ENCODE results near the gene TMEM235.
A peak's percentile ranks its signal among the peaks of the same experiment; 100 is the strongest.
"Not testable (repeated sequence)": the region's sequence is repeated elsewhere in the genome, so short reads cannot be mapped to it uniquely, and the experiment has no call there.

The TMEM235 gene

DNA sequence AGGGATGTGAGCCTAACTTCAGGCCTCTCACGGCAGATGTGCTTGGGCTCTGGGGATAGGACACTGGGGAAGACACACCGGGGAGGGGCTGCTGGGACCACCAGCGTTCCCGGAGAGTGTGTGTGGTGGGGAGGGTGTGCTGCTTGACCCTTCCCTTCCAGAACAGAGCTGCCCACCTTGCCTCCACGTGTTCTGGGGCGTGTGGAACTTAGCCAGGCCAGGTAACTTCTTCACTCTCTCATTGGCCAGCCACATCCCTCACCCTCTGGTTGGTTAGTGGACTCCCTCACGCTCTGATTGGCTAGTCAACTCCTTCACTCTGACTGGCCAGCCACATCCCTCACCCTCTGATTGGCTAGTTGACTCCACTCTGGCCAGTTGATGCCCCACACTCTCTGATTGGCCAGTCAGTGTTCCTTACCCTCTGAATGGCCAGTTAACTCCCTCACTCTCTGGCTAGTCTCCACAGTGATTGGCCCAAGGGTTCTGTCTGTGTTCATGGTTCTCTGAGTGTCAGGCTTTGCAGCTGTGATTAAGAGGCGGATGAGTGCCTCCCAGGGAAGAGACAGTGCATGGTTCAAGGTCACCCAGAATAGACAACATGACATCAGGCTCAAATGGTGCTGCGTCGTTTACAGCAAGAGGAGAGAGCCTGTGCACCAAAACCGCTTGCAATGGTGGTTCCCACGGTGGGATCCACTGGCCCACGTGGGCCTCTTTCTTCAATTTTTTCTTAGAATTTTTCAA lies 10.0 kb downstream of the TMEM235 start:
- Mint-ChIP-seq H3K9me3 (no peaks in the 10 kb centered on the region), H3K4me3 (no peak overlapping the region), H3K4me1 (peaks cover 18% of the 10 kb centered on the region), H3K27me3 (no peaks in the 10 kb centered on the region), H3K27ac (peak overlapping the region in 1 of 2 donors; percentile 64)
- DNase-seq (no peak), ATAC-seq (peak; percentile 33)

DNA sequence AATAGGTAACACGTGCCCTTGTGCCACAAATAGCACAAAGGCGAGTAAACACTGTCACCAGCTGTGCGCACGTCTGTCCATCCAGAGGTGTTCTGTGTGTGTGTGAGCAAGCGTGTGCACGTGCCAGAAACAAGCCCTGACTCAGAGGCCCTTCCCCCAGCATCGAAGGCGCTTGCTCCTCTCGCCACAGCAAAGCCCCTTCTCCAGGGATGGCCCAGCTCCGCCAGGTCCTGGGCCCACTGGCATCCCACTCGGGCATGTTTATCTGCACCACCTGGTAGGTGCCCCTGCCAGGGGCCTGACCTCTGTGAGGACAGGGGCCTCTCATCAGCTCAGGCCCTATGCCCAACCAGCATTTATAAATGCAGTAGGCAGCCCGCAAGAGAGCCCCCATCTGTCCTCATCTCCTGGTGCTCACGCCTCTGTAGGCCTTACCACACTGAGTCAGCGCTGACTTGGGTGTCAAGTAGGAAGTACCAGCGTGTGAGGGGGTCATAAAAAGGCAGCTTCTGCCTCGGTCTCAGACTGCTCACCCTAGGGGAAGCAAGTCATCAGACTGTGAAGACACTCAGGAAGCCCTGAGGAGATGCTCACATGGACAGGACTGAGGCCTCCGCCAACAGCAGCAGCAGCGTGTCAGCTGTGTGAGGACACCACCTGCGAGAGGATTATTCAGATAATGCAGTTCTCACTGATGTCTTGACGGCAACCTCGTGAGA lies 10.8 kb downstream of the TMEM235 start:
- Mint-ChIP-seq H3K27ac (no peak overlapping the region), H3K9me3 (no peaks in the 10 kb centered on the region), H3K4me1 (peaks cover 18% of the 10 kb centered on the region), H3K27me3 (no peaks in the 10 kb centered on the region), H3K4me3 (no peak overlapping the region)
- ATAC-seq: peak; percentile 62
- no peak for DNase-seq

DNA sequence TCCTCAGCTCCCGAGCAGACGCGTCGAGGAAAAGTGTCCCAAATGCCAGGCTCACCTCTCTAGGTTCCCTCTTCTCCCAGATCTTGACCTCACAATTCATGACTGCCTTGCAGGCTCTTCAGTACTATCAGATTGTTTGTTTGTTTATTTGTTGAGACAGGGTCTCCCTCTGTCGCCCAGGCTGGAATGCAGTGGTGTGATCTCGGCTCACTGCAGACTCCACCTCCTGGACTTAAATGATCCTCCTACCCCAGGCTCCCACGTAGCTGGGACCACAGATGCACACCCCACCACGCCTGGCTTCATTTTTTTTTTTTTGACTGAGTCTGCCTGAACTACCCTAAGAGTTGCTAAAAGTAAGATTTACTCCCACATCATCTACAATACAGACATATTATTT lies 15.9 kb downstream of the TMEM235 start:
- DNase-seq: no peak
- ATAC-seq: no peak
- Mint-ChIP-seq H3K4me3 (no peak overlapping the region), H3K27ac (no peak overlapping the region), H3K4me1 (peaks cover 38% of the 10 kb centered on the region), H3K9me3 (no peaks in the 10 kb centered on the region), H3K27me3 (no peaks in the 10 kb centered on the region)

DNA sequence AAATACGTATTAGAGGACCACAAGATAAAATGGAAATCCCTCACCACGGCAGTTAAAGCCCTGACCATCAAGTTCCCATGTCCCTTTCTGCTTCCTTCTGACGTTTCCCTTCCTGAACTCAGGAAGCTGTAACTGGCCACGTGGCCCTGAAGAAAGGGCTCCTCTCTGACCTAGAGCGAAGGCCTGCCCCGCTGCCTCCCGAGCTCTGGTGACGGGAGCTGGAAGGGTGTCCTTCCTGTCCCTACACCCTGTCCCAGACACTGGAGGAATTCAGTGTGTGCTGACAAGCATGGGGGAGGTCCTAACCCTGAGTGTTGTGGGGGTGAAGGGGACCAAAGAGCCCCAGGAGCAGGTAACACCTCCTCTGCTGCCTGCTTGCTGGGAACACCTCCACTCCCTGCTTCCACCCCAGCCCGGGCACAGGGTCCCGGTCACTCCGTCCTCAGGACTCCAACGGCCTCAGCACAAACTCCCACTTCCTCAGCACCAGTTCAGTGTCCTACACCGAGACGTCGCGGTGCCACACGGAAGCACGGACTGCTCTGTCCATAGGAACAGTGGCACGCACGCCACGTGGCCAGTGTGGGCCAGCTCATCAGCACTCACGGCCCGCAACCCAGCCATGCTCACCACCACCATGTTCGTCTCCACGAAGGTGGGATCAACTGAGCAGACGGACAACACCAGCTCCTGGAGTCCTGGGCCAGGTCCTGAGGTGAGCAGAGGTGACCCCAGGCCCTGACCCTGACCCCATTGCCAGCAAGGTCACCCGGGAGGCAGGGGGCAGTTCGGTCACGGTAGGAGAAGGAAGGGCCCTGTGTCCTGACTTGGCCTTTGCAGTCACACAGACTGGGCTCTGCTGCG lies 16.9 kb downstream of the TMEM235 start:
- DNase-seq: no peak
- Mint-ChIP-seq H3K27ac (no peak overlapping the region), H3K27me3 (no peaks in the 10 kb centered on the region), H3K4me1 (peaks cover 38% of the 10 kb centered on the region), H3K4me3 (no peak overlapping the region), H3K9me3 (no peaks in the 10 kb centered on the region)
- no peak for ATAC-seq

DNA sequence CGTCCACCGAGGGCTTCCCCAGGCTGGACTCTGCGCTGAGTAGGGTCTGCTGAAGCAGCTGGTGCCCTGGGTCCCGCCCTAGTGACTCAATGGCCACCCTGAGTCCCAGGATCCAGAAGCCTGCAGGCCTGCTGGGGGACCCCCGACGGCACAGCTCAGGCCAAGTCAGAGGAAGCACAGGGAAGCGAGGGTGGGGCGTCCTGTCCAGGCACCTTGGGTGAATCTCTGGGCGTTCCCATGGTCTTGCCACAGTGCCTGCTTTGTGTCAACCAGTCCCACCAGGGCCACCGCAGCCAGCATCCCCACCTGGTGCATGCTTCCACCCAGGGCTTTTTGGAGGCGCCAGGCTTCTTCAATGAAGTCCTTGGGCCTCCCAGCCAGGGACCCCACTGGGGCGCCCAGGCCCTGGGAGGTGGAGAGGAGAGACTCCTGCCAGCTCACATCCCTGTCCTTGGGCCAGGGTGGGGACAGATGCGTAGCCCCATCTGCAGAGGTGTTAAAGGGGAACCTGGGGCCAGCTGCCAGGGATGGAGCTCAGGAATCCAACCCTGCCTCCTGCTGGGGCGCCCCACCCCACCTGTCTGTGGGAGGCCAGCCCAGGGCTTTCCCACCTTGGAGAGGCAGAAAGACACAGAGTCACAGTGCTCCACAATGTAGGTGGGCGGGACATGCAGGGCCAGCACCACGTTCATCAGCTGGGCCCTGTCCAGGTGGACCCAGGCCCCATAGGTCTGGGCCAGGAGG lies 17.8 kb downstream of the TMEM235 start:
- Mint-ChIP-seq H3K27ac (peak overlapping the region in 1 of 2 donors; percentile 78), H3K4me3 (no peak overlapping the region), H3K4me1 (peaks cover 46% of the 10 kb centered on the region), H3K27me3 (no peaks in the 10 kb centered on the region), H3K9me3 (no peaks in the 10 kb centered on the region)
- DNase-seq: no peak
- ATAC-seq: no peak

DNA sequence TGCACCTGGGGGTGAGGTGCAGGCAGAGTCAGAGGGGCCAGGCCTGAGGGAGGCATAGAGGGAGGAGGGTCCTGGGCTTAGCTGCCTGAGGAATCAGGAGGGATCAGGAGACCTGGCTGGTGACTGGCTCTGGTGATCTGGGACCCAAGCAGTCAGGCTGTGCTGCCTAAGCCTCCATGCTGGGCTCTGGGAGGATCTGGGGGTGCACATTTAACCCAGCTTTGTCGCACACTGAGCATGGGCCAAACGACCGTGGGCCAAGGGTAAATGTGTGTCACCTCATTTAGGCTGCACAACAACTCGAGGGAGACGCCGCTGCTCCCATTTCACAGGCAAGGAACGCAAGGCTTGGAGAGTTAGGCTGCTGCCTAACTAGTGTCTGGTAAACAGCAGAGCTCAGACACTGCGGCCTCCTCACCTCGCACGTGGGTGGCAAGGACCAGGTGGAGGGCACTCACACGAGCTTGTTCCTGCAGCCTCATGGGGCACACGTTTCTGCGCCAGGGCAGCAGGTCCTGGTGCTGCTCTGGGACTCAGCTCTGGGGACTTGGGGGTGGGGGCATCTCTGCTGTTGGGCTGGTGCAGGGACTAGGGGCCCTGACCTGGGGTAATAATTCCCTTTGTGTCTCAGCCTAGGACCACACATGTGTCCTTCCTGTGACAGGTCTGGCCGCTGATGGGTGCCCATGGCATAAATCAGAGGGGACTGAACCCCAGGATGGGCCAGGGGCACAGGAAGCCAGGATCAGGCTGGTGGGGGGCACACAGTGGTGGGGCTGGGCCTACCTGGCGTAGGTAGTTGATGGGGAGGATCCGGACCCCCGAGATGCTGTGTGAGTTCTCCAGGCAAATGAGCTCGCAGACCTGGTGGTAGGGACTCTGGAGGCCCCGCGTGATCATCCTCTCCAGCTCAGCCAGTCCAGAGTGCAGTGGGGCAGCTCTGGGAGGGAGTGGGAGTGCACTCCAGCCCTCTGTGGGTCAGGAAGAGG lies 18.7 kb downstream of the TMEM235 start:
- no peak overlapping the region for H3K4me3 Mint-ChIP-seq
- ATAC-seq: no peak
- peak overlapping the region in 1 of 2 donors; percentile 78 for H3K27ac Mint-ChIP-seq

DNA sequence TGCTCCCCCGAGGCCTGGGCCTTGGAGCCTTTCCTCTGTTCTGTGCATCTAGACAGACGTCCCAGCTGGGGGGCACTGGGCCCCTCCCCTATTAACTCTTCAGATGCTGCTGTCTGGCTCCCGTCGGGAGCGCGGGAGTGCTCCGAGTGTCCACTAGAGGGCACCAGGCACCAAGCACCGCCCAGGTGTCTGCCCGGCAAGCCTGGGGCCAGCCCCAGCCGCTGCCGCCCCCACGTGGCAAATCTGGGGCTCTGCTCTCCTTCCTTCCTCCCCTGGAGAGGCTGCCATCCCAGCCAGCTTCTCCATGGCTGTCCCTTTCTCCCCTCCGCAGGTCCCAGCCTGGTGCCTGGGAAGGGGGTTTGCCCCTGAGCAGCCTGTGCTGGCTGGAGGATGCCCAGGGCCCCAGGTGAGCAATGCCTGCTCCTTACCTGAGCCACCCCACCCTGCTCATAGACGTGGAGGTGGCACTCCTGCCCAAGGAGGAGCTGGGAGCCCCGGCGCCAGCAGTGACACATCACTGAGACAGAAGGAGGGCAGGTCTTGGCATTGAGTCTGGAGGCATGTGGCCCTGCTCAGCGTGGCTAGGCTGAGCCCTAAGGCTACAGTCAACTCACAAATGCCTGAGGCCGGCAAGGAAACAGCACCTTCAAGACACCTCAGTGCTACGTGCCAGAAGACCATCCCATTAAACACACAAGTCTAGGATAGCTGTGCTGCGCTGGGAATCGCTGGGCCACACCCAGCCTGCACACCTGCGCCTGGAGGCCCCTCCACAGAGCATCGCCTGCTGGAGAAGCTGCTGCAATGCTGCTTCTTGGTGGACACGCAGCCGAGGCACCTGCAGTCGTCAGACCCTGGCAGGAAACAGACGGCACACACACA lies 19.7 kb downstream of the TMEM235 start:
- H3K4me1 Mint-ChIP-seq: peaks cover 61% of the 10 kb centered on the region
- peak overlapping the region; percentile 66 to 84 for H3K4me3 Mint-ChIP-seq
- DNase-seq (peak; percentile 86 to 88), ATAC-seq (peak; percentile 78)
- no peak overlapping the region for H3K27ac Mint-ChIP-seq
- H3K27me3 Mint-ChIP-seq: no peaks in the 10 kb centered on the region
- peaks cover 0 to 4% of the 10 kb centered on the region in 2 donors for H3K9me3 Mint-ChIP-seq

More for the DNA sequence above, 18.7 kb downstream of the TMEM235 start:
- peaks cover 0 to 4% of the 10 kb centered on the region in 2 donors for H3K9me3 Mint-ChIP-seq
- no peak for DNase-seq
- H3K4me1 Mint-ChIP-seq: peaks cover 55% of the 10 kb centered on the region
- H3K27me3 Mint-ChIP-seq: no peaks in the 10 kb centered on the region

DNA sequence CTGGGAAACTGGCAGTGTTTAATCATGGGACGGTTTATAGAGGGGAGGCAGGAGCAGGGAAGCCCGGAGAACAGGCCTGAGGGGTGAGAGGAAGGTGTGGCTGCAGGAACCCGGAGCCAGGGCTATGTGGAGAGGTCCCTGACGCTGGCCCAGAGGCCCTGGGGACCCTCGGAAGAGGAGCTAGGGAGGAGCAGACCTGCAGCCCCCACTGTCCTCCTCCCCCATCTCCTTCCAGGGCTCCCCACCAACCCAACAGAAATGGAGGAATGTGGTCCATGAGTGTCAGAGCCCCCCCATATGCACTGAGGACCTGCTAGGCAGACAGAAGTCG lies 20.3 kb downstream of the TMEM235 start:
- peaks cover 62% of the 10 kb centered on the region for H3K4me1 Mint-ChIP-seq
- peak overlapping the region; percentile 66 to 84 for H3K4me3 Mint-ChIP-seq
- ATAC-seq: no peak

DNA sequence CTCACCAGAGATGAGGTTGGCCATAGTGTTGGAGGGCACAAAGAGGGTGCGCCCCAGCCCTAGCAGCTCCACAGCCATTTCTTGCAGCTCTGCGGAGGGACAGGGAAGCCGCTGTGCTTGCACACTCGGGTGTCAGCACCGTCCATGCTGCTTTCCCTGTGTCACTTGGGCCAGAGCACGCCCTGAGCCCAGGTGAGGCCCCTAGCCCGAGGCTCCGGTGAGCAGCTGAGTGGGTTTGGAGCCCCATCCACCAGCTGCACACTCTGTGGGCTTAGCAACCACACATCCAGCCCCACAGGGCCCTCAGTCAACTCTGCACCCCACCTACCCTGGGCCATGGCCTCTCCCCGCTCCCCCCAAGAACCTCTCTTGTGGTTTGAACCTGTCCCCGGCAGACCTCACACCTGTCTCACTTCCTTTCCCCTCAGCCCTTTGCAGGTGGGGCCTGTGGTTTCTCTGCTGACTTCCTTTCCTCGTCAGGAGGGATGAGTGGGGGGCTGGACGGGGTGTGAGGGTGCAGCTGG lies 20.7 kb downstream of the TMEM235 start:
- H3K9me3 Mint-ChIP-seq: peaks cover 0 to 4% of the 10 kb centered on the region in 2 donors
- DNase-seq: peak; percentile 57
- H3K4me3 Mint-ChIP-seq: peak overlapping the region; percentile 66 to 84
- no peaks in the 10 kb centered on the region for H3K27me3 Mint-ChIP-seq
- peaks cover 64% of the 10 kb centered on the region for H3K4me1 Mint-ChIP-seq
- H3K27ac Mint-ChIP-seq: peak overlapping the region in 1 of 2 donors; percentile 74
- peak; percentile 54 for ATAC-seq

More for the DNA sequence above, 20.3 kb downstream of the TMEM235 start:
- no peak overlapping the region for H3K27ac Mint-ChIP-seq
- no peaks in the 10 kb centered on the region for H3K27me3 Mint-ChIP-seq
- H3K9me3 Mint-ChIP-seq: peaks cover 0 to 4% of the 10 kb centered on the region in 2 donors
- no peak for DNase-seq

DNA sequence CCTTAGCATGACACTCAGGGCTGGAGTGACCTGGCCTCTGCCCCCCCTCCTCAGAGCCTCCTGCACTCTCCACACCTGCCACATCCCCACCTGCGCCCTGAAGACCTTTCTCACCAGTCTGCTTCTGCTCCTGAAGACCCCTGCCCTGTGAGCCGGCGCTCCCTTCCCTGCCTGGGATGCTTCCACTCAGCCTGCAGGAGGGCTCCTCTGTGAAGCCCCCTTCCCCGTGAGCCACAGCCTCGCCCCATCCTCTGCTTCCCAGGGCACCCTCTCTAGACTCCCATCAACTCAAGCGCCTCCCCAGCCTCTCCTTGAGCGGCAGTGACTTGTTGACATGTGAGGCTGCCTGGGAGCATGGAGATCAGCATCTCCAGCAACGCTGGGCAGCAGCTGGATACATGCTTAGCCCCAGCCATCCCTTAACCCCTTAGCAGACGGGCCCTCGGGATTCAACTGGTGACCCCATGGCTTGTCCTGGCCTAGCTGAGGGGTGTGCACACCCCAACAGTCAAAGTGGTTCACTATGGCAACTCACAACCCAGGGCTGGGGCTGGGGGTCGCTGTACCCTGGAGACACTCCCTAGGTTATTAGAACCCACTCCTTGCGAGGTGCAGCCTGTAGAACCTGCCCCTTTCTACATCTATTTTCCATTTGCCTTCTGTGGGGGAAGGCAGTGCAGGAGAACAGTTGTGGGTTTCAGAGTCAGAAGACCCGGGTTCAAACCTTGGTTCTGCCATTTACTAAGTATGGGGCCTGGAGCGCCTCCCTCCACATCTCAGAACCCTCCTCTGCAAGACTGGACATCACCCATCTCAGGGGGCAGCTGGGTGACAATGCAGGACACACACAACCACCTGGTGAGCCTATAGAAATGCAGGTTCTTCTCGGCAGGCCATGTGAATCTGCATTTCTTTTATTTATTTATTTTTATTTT lies 21.5 kb downstream of the TMEM235 start:
- no peak for DNase-seq
- Mint-ChIP-seq H3K27ac (peak overlapping the region in 1 of 2 donors; percentile 74), H3K9me3 (peaks cover 0 to 4% of the 10 kb centered on the region in 2 donors), H3K27me3 (no peaks in the 10 kb centered on the region), H3K4me1 (peaks cover 72% of the 10 kb centered on the region), H3K4me3 (peak overlapping the region; percentile 71 to 84)
- ATAC-seq: peak; percentile 11

DNA sequence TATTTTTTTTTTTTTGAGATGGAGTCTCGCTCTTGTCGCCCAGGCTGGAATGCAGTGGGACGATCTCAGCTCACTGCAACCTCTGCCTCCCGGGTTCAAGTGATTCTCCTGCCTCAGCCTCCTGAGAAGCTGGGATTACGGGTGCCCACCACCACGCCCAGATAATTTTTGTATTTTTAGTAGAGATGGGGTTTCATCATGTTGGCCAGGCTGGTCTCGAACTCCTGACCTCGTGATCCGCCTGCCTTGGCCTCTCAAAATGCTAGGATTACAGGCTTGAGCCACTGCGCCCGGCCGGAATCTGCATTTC lies 22.2 kb downstream of the TMEM235 start:
- not testable (repeated sequence) for H3K27me3 Mint-ChIP-seq, ATAC-seq, H3K9me3 Mint-ChIP-seq, DNase-seq
- Mint-ChIP-seq H3K4me3 (peak overlapping the region; percentile 82 to 84), H3K27ac (peak overlapping the region; percentile 57 to 74), H3K4me1 (peaks cover 78% of the 10 kb centered on the region)

DNA sequence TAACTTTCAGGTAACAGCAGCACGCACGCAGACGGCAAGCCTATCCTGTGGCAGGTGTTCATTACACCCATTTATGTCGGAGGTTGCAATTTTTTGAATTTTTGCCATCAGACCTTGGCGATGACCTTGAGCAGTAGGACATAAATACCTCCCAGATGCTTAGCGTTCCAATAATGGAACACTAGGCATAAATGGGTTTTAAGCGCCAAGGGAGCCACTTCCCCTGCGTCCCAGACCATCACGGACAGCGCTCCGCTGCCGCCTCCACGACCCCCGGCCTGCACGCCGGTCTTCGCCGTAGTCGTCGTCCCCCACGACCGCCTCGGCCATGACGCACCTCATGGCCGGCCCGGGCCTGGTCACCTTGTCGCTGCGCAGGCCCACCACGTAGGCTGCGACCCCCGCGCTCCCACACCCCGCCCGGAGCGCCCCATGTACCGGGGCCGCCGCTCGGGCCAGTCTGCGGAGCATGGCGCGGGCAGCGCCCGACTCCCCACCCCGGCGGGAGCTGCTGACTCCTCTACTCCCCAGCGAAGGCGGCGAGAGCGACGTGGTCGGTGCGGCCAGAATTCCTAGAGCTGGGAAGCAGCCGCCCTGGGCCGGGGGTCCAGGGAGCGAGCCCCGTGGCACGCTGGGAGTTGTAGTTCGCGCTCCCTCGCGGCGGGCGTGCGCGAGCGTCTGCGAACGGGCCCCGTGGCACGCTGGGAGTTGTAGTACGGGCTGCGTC lies 22.7 kb downstream of the TMEM235 start:
- DNase-seq: peak; percentile 80 to 83
- Mint-ChIP-seq H3K27ac (peak overlapping the region; percentile 72 to 82), H3K4me1 (peaks cover 83% of the 10 kb centered on the region), H3K27me3 (no peaks in the 10 kb centered on the region), H3K4me3 (peak overlapping the region; percentile 82 to 84), H3K9me3 (peaks cover 0 to 4% of the 10 kb centered on the region in 2 donors)
- ATAC-seq: peak; percentile 70

Measured in stimulated activated naive CD8-positive, alpha-beta T cell treated with anti-CD3 and anti-CD28 coated beads, Interleukin-15, amount 100 ng/mL, for 72 hours (primary cell).